GM10248 (cell line): ENCODE data around the gene SOAT1.

ENCODE experiments used
- CTCF ChIA-PET: fragments of 300-600 bp; sonication (Branson Sonifier 250); formaldehyde crosslinking; extraction: SDS; loops from one replicate; lab custom pipeline; 2021; ENCODE audit warnings: antibody characterized with exemption; lab: Yijun Ruan, JAX
- POLR2A ChIA-PET: fragments of 350-650 bp; sonication (Branson Sonifier 250); formaldehyde crosslinking; extraction: SDS; loops from one replicate; lab custom pipeline; 2020; ENCODE audit warnings: antibody characterized with exemption; lab: Yijun Ruan, JAX
- DNase-seq: peaks from one replicate; pipeline ENCODE4 v3.0.0; 2012; ENCODE audit errors: extremely low spot score
- TF ChIP-seq, protein P1 (sequence below): IDR thresholded peaks from 2 replicates; pipeline ENCODE4 v1.5.1; 2012; ENCODE audit warnings: mild to moderate bottlenecking, low read depth; ENCODE audit errors: extremely low read depth, missing control alignments, control extremely low read depth

Gene SOAT1

DNA sequence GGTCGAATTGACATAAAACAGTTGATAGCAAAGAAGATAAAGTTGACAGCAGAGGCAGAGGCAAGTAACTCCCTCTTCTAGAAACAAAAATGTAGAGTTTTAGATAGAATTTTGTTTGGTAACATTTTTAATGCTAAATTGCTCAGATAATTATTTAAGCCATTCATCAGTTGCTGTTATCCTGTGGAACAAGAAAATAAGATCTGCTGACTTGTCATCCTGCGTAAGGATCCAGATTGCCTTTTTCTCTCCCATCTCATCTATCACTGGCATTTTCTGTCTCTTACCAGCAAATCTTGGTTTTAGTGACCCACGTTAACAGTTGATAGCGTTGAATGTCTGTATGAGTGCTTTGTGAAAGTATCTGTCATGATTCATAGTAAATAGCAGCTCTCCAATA, 29.8 kb downstream of the SOAT1 start:
- POLR2A ChIA-PET: no interaction called here
- CTCF ChIA-PET: no interaction called here
- no peak for DNase-seq
- TF ChIP-seq, protein P1, sequence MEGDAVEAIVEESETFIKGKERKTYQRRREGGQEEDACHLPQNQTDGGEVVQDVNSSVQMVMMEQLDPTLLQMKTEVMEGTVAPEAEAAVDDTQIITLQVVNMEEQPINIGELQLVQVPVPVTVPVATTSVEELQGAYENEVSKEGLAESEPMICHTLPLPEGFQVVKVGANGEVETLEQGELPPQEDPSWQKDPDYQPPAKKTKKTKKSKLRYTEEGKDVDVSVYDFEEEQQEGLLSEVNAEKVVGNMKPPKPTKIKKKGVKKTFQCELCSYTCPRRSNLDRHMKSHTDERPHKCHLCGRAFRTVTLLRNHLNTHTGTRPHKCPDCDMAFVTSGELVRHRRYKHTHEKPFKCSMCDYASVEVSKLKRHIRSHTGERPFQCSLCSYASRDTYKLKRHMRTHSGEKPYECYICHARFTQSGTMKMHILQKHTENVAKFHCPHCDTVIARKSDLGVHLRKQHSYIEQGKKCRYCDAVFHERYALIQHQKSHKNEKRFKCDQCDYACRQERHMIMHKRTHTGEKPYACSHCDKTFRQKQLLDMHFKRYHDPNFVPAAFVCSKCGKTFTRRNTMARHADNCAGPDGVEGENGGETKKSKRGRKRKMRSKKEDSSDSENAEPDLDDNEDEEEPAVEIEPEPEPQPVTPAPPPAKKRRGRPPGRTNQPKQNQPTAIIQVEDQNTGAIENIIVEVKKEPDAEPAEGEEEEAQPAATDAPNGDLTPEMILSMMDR: no peak

DNA sequence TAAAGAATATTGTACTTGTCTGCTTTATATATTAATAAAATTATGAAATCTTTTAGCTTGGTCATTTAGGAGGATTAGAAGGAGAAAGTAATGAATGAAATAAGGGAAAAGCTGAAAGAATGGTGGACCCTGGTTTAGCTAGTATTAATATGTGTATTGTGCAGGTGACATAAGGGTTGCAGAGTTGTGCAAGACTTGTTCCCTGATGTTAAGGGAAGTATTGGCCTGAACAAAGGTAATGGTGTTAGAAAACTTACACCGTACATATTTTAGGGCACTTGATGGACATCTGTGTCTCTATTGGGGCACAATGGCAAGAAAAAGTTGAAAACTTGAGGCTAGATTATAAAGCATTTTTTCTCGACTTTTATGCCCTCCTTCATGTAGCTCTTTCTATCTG, 32.2 kb downstream of the SOAT1 start:
- TF ChIP-seq, protein P1: no peak
- POLR2A ChIA-PET: no interaction called here
- CTCF ChIA-PET: no interaction called here
- DNase-seq: no peak

DNA sequence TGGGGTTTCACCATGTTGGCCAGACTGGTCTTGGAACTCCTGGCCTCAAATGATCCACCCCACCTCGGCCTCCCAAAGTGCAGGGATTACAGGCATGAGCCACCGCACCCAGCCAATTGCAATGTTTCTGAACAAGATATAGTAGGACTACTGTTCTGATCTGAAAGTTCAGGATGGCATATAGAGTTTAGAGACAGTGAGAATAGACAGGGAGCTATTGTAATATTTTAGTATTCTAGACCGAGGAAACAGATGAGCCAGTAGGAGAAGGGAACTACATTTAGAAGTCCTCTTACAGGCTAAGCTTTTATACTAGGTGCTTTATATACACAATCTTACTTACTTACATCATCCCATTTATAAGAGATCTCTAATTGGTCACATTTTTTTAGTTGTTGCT, 33.1 kb downstream of the SOAT1 start:
- CTCF ChIA-PET: interaction anchor here (1.2 kb wide), 1 partner anchor 10 kb away, joined by 3 read pairs; no protein-coding TSS in a partner anchor
- TF ChIP-seq, protein P1: no peak
- no peak for DNase-seq
- POLR2A ChIA-PET: no interaction called here

DNA sequence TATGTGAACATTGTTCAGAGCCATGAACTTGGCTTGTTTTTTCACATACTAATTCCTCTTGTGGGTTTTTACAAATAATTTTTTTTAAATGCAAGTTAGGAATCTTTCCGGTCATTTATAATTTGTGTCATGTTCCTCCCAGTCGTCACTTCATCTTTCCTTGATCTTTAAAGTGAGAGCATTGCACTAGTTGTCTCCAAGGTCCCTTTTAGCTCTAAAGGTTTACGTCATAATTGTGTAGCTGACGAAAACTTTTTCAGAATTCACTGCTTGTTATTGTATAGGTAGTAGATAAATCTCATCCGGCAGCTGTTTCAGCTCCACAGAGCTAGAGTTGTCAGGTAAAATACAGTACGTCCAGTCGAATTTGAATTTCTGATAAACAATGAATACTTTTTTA, 33.6 kb downstream of the SOAT1 start:
- ChIA-PET POLR2A (no interaction called here), CTCF (interaction anchor here (1.2 kb wide), 1 partner anchor 10 kb away, joined by 3 read pairs; no protein-coding TSS in a partner anchor)
- TF ChIP-seq, protein P1: no peak
- DNase-seq: no peak

DNA sequence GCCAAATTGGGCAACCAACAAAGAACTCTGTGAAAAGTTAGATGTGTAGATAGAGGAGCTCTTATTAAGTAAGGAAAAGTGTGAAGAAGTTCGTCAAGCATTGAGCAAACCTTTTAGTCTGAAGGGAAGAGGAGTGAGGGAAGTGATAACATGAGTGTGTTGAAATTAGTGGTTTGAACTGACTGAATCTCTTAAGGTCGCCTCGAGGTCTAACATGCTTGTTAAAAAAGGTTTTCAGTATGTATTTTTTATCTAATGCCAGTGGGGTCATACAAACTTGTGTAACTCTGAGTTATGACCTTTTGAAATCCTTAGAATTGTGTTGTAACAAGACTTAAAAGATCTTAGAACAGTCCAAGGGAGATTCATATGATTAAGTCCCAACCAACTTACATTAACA, 34.1 kb downstream of the SOAT1 start:
- TF ChIP-seq, protein P1: no peak
- ChIA-PET POLR2A (no interaction called here), CTCF (interaction anchor here (0.5 to 1.3 kb wide), 2 partner anchors 29 to 826 kb away, joined by 3 read pairs; no protein-coding TSS in a partner anchor)
- no peak for DNase-seq

DNA sequence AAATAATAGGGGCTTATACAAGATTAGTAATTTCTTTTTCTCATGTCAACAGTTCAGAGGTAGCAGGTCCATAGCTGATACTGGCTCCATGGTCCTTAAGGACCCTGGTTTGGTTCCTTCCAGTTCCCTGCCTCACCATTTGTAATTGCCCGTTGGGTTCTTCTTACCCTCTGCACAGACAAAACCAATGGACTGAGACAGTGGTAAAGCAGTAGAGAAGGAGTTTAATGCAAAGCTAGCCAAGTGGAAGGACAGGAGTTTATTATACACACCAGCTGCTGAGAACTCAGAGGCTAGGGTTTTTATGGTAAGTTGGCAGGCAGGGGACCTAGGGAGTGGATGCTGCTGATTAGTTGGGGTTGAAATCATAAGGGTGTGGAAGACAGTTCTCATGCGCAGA, 36.3 kb downstream of the SOAT1 start:
- CTCF ChIA-PET: interaction anchor here (2.0 kb wide), 1 partner anchor 19 kb away, joined by 5 read pairs; no protein-coding TSS in a partner anchor
- no peak for DNase-seq
- TF ChIP-seq, protein P1: no peak
- POLR2A ChIA-PET: no interaction called here
